ENCODE results near the gene MYORG.
"Not testable (repeated sequence)": the region's sequence is repeated elsewhere in the genome, so short reads cannot be mapped to it uniquely, and the experiment has no call there.

The MYORG gene

DNA sequence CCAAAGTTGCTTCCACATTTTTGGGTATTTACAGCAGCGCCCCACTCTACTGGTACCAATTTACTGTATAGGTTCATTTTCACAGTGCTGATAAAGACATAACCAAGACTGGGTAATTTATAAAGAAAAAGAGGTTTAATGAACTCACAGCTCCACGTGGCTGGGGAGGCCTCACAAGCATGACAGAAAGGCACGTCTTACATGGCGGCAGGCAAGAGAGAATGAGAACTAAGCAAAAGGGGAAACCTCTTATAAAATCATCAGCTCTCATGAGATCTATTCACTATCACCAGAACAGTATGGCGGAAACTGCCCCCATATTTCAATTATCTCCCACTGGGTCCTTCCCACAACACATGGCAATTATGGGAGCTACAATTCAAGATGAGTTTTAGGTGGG lies 7.9 kb downstream of the MYORG start:
- DNase-seq, result not testable (repeated sequence)

GRCh38 chr9:34367751-34368410 lies 8.8 kb downstream of the MYORG start:
- not testable (repeated sequence) for DNase-seq

DNA sequence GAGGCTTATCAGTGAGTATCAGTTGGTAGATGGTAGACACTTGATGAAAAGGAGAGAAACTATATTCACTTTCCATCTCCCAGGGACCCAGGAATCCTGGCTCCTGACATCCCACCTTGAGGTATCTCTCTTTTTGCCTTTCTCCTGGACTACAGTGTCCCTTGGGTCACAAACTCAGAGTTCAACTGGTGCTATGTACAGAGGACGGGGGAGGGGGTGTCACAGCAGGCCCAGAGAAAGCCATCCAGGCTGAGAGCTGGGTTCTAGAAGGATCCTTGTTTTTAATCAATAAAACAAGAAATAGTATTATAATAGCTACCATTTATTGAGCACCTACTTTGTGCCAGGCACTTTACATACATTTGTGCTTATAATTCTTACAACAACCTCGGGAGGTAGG lies 10.3 kb downstream of the MYORG start:
- DNase-seq, result no peak

DNA sequence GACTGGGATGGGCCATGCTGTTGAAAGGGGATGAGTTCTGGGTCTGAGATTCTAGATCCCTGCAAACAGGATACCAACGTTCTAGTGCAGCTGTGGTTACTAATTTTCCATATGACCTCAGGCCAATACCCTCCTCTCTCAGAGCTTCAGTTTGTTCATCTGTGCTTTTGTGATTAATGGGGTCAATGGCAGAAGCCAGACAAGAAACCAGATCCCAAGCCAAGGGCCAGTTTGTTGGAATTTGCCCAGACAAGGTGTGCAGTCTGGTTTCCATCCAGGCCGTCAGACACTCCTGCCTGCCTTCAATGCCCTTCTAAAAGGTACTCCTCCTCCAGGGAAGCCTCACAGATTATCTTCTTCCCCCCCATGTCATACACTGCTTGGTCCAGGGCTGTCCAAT lies 11.4 kb downstream of the MYORG start:
- no peak for DNase-seq

DNA sequence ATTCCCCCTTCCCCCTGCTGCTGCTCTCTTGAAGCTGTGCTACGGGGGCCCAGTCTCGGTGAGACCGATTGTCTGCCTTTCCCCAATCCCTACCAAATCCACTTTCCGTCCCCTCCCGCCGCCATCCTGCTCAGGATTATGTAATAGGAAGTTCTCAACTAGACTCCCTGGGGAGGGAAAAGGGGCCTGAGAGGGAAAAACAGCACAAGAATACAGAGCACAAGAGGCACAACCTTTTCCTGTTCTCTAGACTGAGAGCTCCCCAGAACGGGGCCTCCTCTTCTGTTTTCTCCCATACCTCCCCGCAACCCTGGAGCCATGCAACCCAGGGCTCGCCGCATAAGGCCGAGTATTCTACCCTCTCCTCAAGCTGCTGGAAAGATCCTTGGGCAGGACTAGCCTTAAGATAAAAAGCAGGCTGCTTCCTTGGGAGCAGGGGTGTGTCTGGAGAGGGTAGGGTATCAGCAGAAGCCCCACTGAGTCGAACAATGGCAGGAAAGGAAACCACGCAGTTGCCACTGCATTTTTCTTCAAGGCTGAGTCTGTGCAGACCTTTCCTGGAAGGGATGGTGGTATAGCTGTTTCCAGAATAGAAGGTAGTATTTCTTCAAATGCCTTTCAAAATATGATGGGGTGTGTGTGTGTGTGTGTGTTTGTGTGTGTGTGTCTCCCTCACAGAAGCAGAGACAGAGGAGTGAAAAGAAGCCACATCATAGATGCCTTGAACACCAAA lies 12.9 kb downstream of the MYORG start:
- no peak for DNase-seq

DNA sequence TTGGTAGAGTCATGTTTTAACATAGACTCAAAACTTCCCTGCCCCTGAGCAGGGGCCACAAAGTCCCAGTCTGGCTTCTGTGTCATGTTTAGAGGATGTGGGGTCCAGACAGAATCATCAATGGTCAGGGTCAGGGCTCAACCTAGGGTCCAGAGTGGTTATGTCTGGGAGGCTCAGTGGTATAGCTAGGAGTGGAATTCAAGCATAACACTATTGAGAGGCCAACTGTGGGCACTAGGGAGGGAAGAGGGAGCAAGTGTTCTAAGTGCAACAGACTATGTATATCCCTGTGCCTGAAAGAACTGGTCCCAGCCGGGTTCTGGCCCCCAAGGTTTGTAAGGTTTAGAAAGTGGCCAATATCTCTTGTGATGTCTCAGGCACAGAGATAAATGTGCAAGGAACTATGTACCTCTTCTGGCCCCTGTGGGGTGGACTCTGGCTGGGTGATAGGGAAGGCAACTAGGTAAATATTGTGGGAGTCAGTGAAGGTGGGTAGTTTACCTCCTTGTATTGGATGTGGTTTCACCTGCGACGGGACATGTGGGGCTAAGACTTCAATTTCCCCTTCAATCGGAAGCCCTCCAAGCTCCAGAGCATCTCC lies 14.0 kb downstream of the MYORG start:
- DNase-seq, result no peak

DNA sequence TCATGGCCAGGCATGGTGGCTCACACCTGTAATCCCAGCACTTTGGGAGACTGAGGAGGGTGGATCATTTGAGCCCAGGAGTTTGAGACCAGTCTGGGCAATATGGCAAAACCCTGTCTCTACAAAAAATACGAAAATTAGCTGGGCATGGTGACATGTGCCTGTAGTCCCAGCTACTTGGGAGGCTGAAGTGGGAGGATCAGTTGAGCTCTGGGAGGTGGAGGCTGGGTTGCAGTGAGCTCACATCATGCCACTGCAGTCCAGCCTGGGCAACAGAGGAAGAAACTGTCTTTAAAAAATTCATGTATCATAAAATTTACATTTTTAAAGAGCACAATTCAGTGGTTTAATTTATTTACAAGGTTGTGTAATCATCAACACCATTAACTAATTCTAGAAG lies 23.7 kb downstream of the MYORG start:
- DNase-seq, result not testable (repeated sequence)

GRCh38 chr9:34352122-34352652 lies 24.5 kb downstream of the MYORG start:
- DNase-seq, result not testable (repeated sequence)

- DNase-seq, result no peak
Measured at GRCh38 chr9:34349324-34349723, 27.4 kb downstream of the MYORG start.

DNA sequence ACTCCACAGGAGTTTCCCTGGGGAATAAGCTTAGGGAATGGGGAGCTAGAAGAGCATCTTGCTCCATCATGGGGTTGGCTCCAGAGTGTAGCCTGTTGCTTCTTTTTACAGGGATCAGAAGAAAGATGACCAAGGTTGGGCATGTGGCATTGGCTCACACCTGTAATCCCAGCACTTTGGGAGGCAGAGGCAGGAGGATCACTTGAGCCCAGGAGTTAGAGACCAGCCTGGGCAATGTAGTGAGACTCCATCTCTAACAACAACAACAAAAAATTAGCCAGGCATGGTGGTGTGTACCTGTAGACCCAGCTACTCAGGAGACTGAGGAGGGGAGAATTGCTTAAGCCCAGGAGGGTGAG lies 28.9 kb downstream of the MYORG start:
- no peak for DNase-seq

DNA sequence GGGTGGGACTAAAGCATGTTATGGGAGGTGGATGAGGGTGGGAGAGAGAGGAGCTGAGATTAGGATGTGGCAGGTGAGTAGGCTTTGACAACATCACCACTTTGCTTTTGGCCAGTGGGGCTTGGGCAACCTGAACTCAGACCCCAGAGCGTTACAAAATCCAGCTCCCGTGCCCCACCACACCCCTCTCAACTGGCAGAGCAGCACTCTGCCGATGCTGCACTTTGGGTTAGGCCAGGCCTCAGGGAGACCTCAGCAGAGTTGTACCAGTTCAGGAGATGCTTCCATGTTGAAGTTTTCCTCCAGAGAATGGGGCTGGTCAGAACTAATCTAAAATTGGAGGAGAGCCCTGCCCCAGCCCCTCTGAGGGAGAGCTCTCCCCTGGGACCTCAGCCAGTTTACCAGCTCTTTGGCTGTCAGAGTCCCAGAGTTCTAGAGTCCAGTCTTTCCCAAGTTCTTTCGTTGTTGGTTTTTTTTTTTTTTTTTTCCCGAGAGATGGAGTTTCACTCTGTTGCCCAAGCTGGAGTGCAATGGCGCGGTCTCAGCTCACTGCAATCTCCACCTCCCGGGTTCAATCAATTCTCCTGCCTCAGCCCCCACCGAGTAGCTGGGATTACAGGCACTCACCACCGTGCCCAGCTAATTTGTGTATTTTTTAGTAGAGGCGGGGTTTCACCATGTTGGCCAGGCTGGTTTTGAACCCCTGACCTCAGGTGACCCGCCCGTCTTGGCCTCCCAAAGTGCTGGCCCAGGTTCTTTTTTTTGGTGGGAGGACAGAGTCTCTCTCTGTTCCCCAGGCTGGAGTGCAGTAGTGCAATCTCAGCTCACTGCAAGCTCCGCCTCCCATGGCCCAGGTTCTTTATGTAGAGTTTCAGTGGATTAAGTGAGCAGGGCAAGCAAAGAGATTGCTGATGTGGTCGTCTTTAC lies 29.6 kb downstream of the MYORG start:
- DNase-seq, result no peak

- DNase-seq, result no peak
Measured at GRCh38 chr9:34343605-34344004, 33.1 kb downstream of the MYORG start.

- no peak for DNase-seq
Measured at GRCh38 chr9:34343090-34343489, 33.6 kb downstream of the MYORG start.

DNA sequence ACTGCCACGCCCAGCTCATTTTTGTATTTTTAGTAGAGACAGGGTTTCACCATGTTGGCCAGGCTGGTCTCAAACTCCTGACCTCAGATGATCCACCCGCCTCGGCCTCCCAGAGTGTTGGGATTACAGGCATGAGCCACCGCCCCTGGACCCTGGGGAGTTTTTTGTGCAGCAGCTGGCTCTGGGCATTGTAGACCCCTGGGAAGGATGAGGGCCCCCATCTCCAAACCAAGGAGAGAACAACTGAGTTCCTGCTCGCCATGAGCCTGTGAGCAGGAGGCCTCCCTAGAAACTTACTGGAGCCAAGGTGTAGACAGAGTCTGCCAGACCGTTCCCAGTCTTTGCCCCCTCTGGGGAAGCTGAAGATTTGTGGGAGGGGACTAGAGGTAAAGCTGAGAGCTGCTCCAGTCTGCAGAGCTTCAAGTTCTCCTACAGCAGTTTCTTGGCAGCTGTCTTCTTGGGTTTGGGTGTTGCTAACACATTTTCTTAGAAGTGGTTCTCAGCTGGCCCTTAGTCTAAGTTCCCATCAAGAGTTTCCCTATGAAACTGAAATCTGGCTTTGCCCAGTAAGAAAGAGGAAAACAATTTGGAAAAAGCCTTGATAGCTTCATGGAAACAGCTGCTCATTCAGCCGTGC lies 34.9 kb downstream of the MYORG start:
- DNase-seq, result no peak

GRCh38 chr9:34338665-34339385 lies 37.9 kb downstream of the MYORG start:
- DNase-seq, result no peak

- DNase-seq, result not testable (repeated sequence)
Measured at GRCh38 chr9:34338079-34338478, 38.6 kb downstream of the MYORG start.

DNA sequence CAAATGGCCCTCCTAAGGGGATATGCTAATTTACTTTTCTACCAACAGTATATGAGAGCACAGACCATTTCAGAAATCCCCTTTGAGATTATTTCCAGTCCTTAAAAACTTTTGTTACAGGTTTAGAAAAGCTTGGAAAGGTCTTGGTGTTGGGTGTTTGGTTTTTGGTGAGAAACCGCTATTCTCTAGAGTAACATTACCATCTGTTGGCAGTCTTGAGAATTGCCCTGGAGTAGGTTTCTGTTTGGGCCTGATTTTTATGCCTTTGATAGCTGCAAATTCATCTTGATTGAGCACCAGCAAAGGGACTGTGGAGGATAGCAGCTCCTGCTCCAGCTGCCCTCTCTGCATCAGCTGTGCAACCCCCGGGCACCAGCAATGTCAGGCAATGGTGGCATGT lies 39.3 kb downstream of the MYORG start:
- DNase-seq, result no peak

GRCh38 chr9:34335376-34335775 lies 41.3 kb downstream of the MYORG start:
- no peak for DNase-seq

DNA sequence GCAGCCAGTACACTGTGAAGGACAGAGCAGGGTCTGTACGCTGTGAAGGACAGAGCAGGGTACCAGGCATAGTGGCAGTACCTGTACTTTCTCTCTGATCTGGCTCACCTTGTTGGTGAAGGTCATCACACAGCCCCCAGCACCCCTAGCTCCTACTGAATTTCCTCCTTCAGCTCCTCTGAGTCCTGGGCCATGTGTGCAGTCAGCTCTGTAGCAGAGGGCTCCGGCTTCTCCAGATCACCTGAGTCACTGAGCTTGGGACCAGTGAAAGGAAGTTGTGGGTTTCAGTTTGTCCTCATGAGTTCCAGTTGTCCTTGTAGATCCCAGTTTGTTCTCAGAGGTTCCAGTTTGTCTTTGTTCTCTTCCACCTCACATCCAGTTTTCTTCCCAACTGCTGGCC lies 41.8 kb downstream of the MYORG start:
- DNase-seq, result no peak

DNA sequence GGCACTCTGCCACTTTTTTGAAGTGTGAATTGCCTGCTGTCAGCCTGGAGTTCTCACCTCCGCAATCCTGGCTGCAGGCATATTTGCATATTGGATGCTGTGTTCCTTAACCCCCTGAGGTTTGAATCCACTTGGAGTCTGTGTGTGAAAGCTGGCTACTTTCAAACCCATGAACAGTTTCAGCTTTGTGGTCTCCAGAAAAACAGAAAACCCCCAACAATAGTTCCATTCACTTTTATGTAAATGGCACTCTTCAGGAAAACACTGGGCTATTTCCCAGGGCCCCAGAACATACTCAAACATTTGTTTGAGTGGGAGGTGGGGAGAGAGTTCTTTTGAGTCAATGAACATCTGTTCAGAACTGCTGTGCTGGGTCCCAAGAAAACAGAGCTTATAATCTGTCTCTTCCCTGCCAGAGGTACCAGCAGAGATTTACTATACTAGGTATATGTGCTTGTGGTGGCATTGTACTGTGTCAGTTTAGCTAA lies 42.3 kb downstream of the MYORG start:
- DNase-seq, result no peak

- no peak for DNase-seq
Measured at GRCh38 chr9:34333836-34334235, 42.9 kb downstream of the MYORG start.
